ENCODE measurements around the gene LARGE1.

Gene LARGE1

GRCh38 chr22:33578752-33579151 lies 341.5 kb downstream of the LARGE1 start:
- no peak for TF ChIP-seq CTCF (IDR thresholded peaks at IDR 0.05)

GRCh38 chr22:33577862-33578411 lies 342.3 kb downstream of the LARGE1 start:
- TF ChIP-seq CTCF (IDR thresholded peaks at IDR 0.05): no peak

- no peak for TF ChIP-seq CTCF (IDR thresholded peaks at IDR 0.05)
Measured at GRCh38 chr22:33576205-33576604, 344.1 kb downstream of the LARGE1 start.

- TF ChIP-seq CTCF (IDR thresholded peaks at IDR 0.05): no peak
Measured at GRCh38 chr22:33575771-33576170, 344.5 kb downstream of the LARGE1 start.

GRCh38 chr22:33575041-33575440 lies 345.2 kb downstream of the LARGE1 start:
- TF ChIP-seq CTCF (IDR thresholded peaks at IDR 0.05): no peak

GRCh38 chr22:33573479-33573878 lies 346.8 kb downstream of the LARGE1 start:
- no peak for TF ChIP-seq CTCF (IDR thresholded peaks at IDR 0.05)

- no peak for TF ChIP-seq CTCF (IDR thresholded peaks at IDR 0.05)
Measured at GRCh38 chr22:33572086-33572485, 348.2 kb downstream of the LARGE1 start.

- TF ChIP-seq CTCF (IDR thresholded peaks at IDR 0.05): no peak
Measured at GRCh38 chr22:33570110-33570509, 350.2 kb downstream of the LARGE1 start.
